Measurements from ENCODE around the gene CEP295NL. TPM values are rescaled to one million over a fixed set of nuclear protein-coding genes. Genes with fewer than 3 reads are reported as not detected.

Gene CEP295NL
- total and polyA plus RNA-seq, 2 of the 8 experiments (the other 6 are each of a cell fraction or from before 2014, with no cell fraction given): 0.06 to 2.0 TPM

GRCh38 chr17:78853926-78854394 lies 49.0 kb downstream of the CEP295NL start (continued):
- no peak for TF ChIP-seq ATF2 (IDR thresholded peaks at IDR 0.05; ENCODE audit: low read length)
- TF ChIP-seq BRCA1 (IDR thresholded peaks at IDR 0.05; ENCODE audit: low read depth, low read length): no peak
- no peak for TF ChIP-seq RNF2 (IDR thresholded peaks at IDR 0.05; ENCODE audit: borderline replicate concordance, low read depth, low read length, missing control alignments, poor library complexity, severe bottlenecking)
- TF ChIP-seq POU5F1 (IDR thresholded peaks at IDR 0.05; ENCODE audit: low read depth, low read length): no peak
- TF ChIP-seq CEBPB (IDR thresholded peaks at IDR 0.05; ENCODE audit: low read depth, low read length): no peak

All from H1 (cell line).